ENCODE measurements around the gene TNFRSF25.
"Not testable (repeated sequence)": the region's sequence is repeated elsewhere in the genome, so short reads cannot be mapped to it uniquely, and the experiment has no call there.

Gene TNFRSF25

GRCh38 chr1:6450005-6450450, 15.9 kb downstream of the TNFRSF25 start:
- DNase-seq, result no peak

GRCh38 chr1:6448749-6449631, 17.0 kb downstream of the TNFRSF25 start:
- peak; percentile 60 for DNase-seq

- peak; percentile 71 for DNase-seq
Observed at GRCh38 chr1:6447818-6448748, 17.9 kb downstream of the TNFRSF25 start.

- no peak for DNase-seq
Observed at GRCh38 chr1:6447016-6447817, 18.8 kb downstream of the TNFRSF25 start.

- no peak for DNase-seq
Observed at GRCh38 chr1:6446665-6447015, 19.3 kb downstream of the TNFRSF25 start.

GRCh38 chr1:6445929-6446328, 20.0 kb downstream of the TNFRSF25 start:
- DNase-seq, result not testable (repeated sequence)

GRCh38 chr1:6445062-6445763, 20.8 kb downstream of the TNFRSF25 start:
- DNase-seq, result peak; percentile 62

- DNase-seq, result no peak
Observed at GRCh38 chr1:6444377-6444776, 21.6 kb downstream of the TNFRSF25 start.

- no peak for DNase-seq
Observed at GRCh38 chr1:6443339-6444115, 22.4 kb downstream of the TNFRSF25 start.

- DNase-seq, result no peak
Observed at GRCh38 chr1:6441586-6441985, 24.4 kb downstream of the TNFRSF25 start.

GRCh38 chr1:6440198-6441126, 25.5 kb downstream of the TNFRSF25 start:
- DNase-seq, result peak; percentile 80

- DNase-seq, result peak; percentile 76
Observed at GRCh38 chr1:6438047-6438525, 27.9 kb downstream of the TNFRSF25 start.

GRCh38 chr1:6437012-6437700, 28.8 kb downstream of the TNFRSF25 start:
- not testable (repeated sequence) for DNase-seq

- DNase-seq, result not testable (repeated sequence)
Observed at GRCh38 chr1:6436277-6436676, 29.7 kb downstream of the TNFRSF25 start.

- DNase-seq, result no peak
Observed at GRCh38 chr1:6435547-6435946, 30.4 kb downstream of the TNFRSF25 start.

GRCh38 chr1:6435129-6435528, 30.8 kb downstream of the TNFRSF25 start:
- no peak for DNase-seq

- DNase-seq, result no peak
Observed at GRCh38 chr1:6434186-6434585, 31.8 kb downstream of the TNFRSF25 start.

- DNase-seq, result not testable (repeated sequence)
Observed at GRCh38 chr1:6431645-6432579, 34.1 kb downstream of the TNFRSF25 start.
